ENCODE data around the gene SMDT1. TPM values are rescaled to one million over a fixed set of nuclear protein-coding genes. Genes with fewer than 3 reads are reported as not detected.

Gene SMDT1
- total and polyA plus RNA-seq, 4 donors: 7.2 to 115 (median 39.9) TPM

DNA sequence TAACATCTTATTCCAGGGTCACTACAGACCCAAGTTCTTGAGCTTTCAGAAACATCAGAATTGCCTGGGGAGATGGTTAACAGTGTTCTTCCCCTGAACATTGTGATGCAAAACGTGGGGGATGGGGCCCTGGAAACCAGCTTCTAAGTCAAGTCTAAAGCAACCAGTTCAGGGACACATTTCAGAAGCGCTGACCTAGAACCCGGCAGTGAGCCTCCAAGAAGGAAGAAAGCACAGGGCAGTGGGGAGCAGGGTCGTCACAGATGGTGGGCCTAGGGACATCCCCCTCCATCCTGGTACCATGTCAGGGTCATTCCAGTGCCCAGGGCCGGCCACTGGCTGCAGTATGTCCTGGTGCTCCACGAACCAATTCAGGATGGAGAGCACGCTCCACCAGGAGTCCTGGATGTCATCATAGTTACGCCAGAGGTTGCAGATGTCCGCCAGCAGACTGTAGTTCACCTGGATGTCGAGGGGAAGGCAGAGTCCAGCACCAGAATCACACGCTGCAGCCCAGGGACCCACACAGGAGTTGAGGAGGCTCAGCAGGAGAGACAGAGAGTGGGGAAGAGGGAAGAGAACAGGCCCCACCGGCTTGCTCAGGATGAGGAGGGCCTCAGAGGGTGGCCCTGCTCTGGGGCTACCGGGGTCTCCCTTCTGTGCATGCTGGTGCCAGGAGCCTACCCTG, 13.9 kb upstream of the SMDT1 start:
- Histone ChIP-seq H3K9me3 (ENCODE audit: control insufficient read depth in 4 of 4, low read length in 3 of 4) (no peaks in the 10 kb centered on the region), H3K27ac (ENCODE audit: low read depth in 1 of 2, low read length in 2 of 2) (peak overlapping the region in 1 of 2 donors; percentile 66), H3K4me1 (ENCODE audit: control insufficient read depth in 4 of 4, insufficient read depth in 4 of 4, low read length in 3 of 4) (peaks cover 5 to 41% (median 34%) of the 10 kb centered on the region in 4 donors), H3K9ac (ENCODE audit: low read depth in 1 of 2, low read length in 2 of 2) (no peak overlapping the region), H3K4me3 (ENCODE audit: low read depth in 1 of 3, low read length in 3 of 3) (no peak overlapping the region), H3K27me3 (ENCODE audit: control insufficient read depth in 4 of 4, insufficient read depth in 4 of 4, low read length in 3 of 4) (no peaks in the 10 kb centered on the region), H3K36me3 (ENCODE audit: control insufficient read depth in 4 of 4, insufficient read depth in 3 of 4, low read depth in 1 of 4, low read length in 3 of 4) (peaks cover 2 to 29% (median 10%) of the 10 kb centered on the region in 4 donors)
- WGBS: 77% methylated on average over 13 of the region's 13 CpGs
- DNase-seq (ENCODE audit: low spot score): no peak
- TF ChIP-seq HNF4A (conservative IDR thresholded peaks at IDR 0.05) (peak; percentile 29 to 53), NR2F2 (IDR thresholded peaks at IDR 0.05) (no peak)

DNA sequence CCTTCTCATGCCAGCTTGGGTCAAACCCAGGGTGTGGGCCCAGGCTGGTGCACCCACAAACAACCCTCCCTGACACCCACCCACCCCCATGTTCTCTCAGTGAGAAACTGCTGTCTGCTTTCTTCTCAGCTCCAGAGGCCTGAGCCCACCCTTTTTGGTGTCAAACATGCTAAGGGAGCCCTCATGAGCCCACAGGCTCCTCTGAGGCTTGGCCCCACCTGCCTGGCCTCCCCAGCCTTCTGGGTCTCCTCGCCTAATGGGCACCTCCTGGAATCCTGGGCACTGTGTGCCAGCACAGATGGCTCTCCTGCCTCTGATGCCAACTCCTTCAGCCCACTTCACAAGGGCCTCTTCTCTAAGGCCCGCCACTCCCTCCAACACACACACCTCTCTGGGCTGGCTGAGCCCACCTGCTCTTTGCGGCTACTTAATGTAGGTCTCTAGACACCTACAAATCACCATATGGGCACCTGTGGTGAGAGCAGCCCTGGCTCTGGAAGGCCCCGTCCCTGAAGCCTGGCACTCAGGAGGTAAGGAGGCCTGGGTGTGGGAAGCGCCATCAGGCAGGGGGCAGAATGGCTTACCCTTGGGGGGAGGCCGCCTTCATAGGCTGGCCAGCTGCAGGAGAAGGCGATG, 13.3 kb upstream of the SMDT1 start:
- TF ChIP-seq SP1 (IDR thresholded peaks at IDR 0.05): no peak
- TF ChIP-seq, protein P1, sequence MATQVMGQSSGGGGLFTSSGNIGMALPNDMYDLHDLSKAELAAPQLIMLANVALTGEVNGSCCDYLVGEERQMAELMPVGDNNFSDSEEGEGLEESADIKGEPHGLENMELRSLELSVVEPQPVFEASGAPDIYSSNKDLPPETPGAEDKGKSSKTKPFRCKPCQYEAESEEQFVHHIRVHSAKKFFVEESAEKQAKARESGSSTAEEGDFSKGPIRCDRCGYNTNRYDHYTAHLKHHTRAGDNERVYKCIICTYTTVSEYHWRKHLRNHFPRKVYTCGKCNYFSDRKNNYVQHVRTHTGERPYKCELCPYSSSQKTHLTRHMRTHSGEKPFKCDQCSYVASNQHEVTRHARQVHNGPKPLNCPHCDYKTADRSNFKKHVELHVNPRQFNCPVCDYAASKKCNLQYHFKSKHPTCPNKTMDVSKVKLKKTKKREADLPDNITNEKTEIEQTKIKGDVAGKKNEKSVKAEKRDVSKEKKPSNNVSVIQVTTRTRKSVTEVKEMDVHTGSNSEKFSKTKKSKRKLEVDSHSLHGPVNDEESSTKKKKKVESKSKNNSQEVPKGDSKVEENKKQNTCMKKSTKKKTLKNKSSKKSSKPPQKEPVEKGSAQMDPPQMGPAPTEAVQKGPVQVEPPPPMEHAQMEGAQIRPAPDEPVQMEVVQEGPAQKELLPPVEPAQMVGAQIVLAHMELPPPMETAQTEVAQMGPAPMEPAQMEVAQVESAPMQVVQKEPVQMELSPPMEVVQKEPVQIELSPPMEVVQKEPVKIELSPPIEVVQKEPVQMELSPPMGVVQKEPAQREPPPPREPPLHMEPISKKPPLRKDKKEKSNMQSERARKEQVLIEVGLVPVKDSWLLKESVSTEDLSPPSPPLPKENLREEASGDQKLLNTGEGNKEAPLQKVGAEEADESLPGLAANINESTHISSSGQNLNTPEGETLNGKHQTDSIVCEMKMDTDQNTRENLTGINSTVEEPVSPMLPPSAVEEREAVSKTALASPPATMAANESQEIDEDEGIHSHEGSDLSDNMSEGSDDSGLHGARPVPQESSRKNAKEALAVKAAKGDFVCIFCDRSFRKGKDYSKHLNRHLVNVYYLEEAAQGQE (IDR thresholded peaks at IDR 0.05): no peak
- TF ChIP-seq, protein P2, sequence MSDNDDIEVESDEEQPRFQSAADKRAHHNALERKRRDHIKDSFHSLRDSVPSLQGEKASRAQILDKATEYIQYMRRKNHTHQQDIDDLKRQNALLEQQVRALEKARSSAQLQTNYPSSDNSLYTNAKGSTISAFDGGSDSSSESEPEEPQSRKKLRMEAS (IDR thresholded peaks at IDR 0.05): no peak
- TF ChIP-seq FOXA1 (IDR thresholded peaks at IDR 0.05): no peak
- Histone ChIP-seq H3K36me3 (ENCODE audit: control insufficient read depth in 4 of 4, insufficient read depth in 3 of 4, low read depth in 1 of 4, low read length in 3 of 4) (peaks cover 1 to 24% (median 8%) of the 10 kb centered on the region in 4 donors), H3K27me3 (ENCODE audit: control insufficient read depth in 4 of 4, insufficient read depth in 4 of 4, low read length in 3 of 4) (no peaks in the 10 kb centered on the region), H3K9ac (ENCODE audit: low read depth in 1 of 2, low read length in 2 of 2) (no peak overlapping the region), H3K4me1 (ENCODE audit: control insufficient read depth in 4 of 4, insufficient read depth in 4 of 4, low read length in 3 of 4) (peaks cover 5 to 46% (median 37%) of the 10 kb centered on the region in 4 donors), H3K4me3 (ENCODE audit: low read depth in 1 of 3, low read length in 3 of 3) (no peak overlapping the region), H3K9me3 (ENCODE audit: control insufficient read depth in 4 of 4, low read length in 3 of 4) (no peaks in the 10 kb centered on the region), H3K27ac (ENCODE audit: low read depth in 1 of 2, low read length in 2 of 2) (no peak overlapping the region)
- no peak for DNase-seq (ENCODE audit: low spot score)
- WGBS: 97% methylated on average over 7 of the region's 7 CpGs

DNA sequence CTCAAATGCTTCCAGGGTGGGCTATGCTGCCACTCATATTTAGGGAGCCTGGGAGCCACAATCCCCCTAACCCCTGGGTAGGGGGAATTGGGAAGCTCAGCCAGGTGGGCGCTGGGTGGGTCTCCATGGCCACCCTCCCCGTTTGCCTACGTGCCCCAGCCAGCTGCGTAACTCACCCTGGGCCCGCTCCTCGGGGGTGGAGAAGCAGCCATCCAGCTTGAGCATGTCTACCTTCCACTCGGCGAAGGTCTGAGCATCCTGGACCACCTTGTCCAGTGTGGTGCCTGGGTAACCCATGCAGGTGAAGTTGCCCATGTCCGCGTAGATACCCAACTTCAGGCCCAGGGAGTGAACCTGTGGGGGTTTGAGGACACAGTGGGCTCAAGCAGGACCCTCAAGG, 12.6 kb upstream of the SMDT1 start:
- peaks cover 1 to 21% (median 6%) of the 10 kb centered on the region in 4 donors for H3K36me3 ChIP-seq (ENCODE audit: control insufficient read depth in 4 of 4, insufficient read depth in 3 of 4, low read depth in 1 of 4, low read length in 3 of 4)
- no peaks in the 10 kb centered on the region for H3K27me3 ChIP-seq (ENCODE audit: control insufficient read depth in 4 of 4, insufficient read depth in 4 of 4, low read length in 3 of 4)
- no peak for DNase-seq (ENCODE audit: low spot score)
- H3K4me1 ChIP-seq (ENCODE audit: control insufficient read depth in 4 of 4, insufficient read depth in 4 of 4, low read length in 3 of 4): peaks cover 5 to 48% (median 41%) of the 10 kb centered on the region in 4 donors
- no peak overlapping the region for H3K4me3 ChIP-seq (ENCODE audit: low read depth in 1 of 3, low read length in 3 of 3)
- H3K27ac ChIP-seq (ENCODE audit: low read depth in 1 of 2, low read length in 2 of 2): no peak overlapping the region
- no peaks in the 10 kb centered on the region for H3K9me3 ChIP-seq (ENCODE audit: control insufficient read depth in 4 of 4, low read length in 3 of 4)
- H3K9ac ChIP-seq (ENCODE audit: low read depth in 1 of 2, low read length in 2 of 2): no peak overlapping the region
- 98% methylated on average over 10 of the region's 10 CpGs for WGBS
- TF ChIP-seq TAF1 (conservative IDR thresholded peaks at IDR 0.05) (no peak), SP1 (IDR thresholded peaks at IDR 0.05) (no peak), RAD21 (IDR thresholded peaks at IDR 0.05) (no peak), RXRA (IDR thresholded peaks at IDR 0.05) (no peak), HNF4G (IDR thresholded peaks at IDR 0.05) (no peak), EGR1 (IDR thresholded peaks at IDR 0.05; ENCODE audit: low read depth in 2 of 2) (no peak), HNF4A (conservative IDR thresholded peaks at IDR 0.05) (no peak), FOXA1 (IDR thresholded peaks at IDR 0.05) (no peak)
- TF ChIP-seq, protein P2 (IDR thresholded peaks at IDR 0.05): no peak
- TF ChIP-seq, protein P3, sequence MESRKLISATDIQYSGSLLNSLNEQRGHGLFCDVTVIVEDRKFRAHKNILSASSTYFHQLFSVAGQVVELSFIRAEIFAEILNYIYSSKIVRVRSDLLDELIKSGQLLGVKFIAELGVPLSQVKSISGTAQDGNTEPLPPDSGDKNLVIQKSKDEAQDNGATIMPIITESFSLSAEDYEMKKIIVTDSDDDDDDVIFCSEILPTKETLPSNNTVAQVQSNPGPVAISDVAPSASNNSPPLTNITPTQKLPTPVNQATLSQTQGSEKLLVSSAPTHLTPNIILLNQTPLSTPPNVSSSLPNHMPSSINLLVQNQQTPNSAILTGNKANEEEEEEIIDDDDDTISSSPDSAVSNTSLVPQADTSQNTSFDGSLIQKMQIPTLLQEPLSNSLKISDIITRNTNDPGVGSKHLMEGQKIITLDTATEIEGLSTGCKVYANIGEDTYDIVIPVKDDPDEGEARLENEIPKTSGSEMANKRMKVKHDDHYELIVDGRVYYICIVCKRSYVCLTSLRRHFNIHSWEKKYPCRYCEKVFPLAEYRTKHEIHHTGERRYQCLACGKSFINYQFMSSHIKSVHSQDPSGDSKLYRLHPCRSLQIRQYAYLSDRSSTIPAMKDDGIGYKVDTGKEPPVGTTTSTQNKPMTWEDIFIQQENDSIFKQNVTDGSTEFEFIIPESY (IDR thresholded peaks at IDR 0.05): no peak
- TF ChIP-seq, protein P1 (IDR thresholded peaks at IDR 0.05): no peak
- TF ChIP-seq, protein P4, sequence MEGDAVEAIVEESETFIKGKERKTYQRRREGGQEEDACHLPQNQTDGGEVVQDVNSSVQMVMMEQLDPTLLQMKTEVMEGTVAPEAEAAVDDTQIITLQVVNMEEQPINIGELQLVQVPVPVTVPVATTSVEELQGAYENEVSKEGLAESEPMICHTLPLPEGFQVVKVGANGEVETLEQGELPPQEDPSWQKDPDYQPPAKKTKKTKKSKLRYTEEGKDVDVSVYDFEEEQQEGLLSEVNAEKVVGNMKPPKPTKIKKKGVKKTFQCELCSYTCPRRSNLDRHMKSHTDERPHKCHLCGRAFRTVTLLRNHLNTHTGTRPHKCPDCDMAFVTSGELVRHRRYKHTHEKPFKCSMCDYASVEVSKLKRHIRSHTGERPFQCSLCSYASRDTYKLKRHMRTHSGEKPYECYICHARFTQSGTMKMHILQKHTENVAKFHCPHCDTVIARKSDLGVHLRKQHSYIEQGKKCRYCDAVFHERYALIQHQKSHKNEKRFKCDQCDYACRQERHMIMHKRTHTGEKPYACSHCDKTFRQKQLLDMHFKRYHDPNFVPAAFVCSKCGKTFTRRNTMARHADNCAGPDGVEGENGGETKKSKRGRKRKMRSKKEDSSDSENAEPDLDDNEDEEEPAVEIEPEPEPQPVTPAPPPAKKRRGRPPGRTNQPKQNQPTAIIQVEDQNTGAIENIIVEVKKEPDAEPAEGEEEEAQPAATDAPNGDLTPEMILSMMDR (IDR thresholded peaks at IDR 0.05; ENCODE audit: low read depth, low read length, missing input control): no peak

All from liver (tissue), 9 donors.